Naive B cell (primary cell): ENCODE results near the gene ZC3H12C. TPM values are rescaled to one million over a fixed set of nuclear protein-coding genes. Genes with fewer than 3 reads are reported as not detected.

Experiments
- ATAC-seq, 2 donors: fragments of 150-1000 bp; cut with Tn5 transposase; 2 replicates each; pipeline ENCODE4 v1.10.0; 2021; ENCODE audit warnings: low read depth in 2 of 2, mild to moderate bottlenecking in 2 of 2, moderate library complexity in 2 of 2
- DNase-seq: peaks from one replicate; pipeline ENCODE4 v3.0.0; 2022
- H3K27ac Mint-ChIP-seq, 6 donors: one replicate each; pipeline ENCODE4 v1.8.0; 2020 to 2022; ENCODE audit warnings: mild to moderate bottlenecking in 6 of 6, mixed read lengths in 6 of 6, moderate library complexity in 5 of 6, inconsistent platforms in 2 of 6
- H3K27me3 Mint-ChIP-seq, 3 donors: one replicate each; pipeline ENCODE4 v1.8.0; 2021 to 2022; ENCODE audit warnings: mixed read lengths in 3 of 3, mild to moderate bottlenecking in 1 of 3
- H3K36me3 Mint-ChIP-seq, 2 donors: one replicate each; pipeline ENCODE4 v1.8.0; 2020 to 2022; ENCODE audit warnings: mixed read lengths in 2 of 2, inconsistent platforms in 1 of 2, mild to moderate bottlenecking in 1 of 2
- H3K4me1 Mint-ChIP-seq, 3 donors: one replicate each; pipeline ENCODE4 v1.8.0; 2020 to 2022; ENCODE audit warnings: mixed read lengths in 3 of 3, inconsistent platforms in 1 of 3, mild to moderate bottlenecking in 1 of 3, moderate library complexity in 1 of 3
- H3K4me3 Mint-ChIP-seq, 8 donors: one replicate each; pipeline ENCODE4 v1.8.0; 2020 to 2022; ENCODE audit warnings: mild to moderate bottlenecking in 8 of 8, mixed read lengths in 8 of 8, moderate library complexity in 8 of 8, inconsistent platforms in 2 of 8
- H3K9me3 Mint-ChIP-seq, 7 donors: one replicate each; pipeline ENCODE4 v1.8.0; 2020 to 2022; ENCODE audit warnings: mixed read lengths in 7 of 7, mild to moderate bottlenecking in 5 of 7, inconsistent platforms in 2 of 7, moderate library complexity in 1 of 7
- polyA plus RNA-seq, 6 donors: library from polyadenylated mRNA; unstranded; fragments of 300-500 nt; fragmentation: Illumina TruSeq; gene quantifications; one replicate each; pipeline ENCODE4 v1.2.3, GENCODE V29; 2021; ENCODE audit warnings: low read depth in 6 of 6

ZC3H12C gene
- polyA plus RNA-seq, 6 donors from 2014 or later, result 0.08 TPM; not detected in 5

DNA sequence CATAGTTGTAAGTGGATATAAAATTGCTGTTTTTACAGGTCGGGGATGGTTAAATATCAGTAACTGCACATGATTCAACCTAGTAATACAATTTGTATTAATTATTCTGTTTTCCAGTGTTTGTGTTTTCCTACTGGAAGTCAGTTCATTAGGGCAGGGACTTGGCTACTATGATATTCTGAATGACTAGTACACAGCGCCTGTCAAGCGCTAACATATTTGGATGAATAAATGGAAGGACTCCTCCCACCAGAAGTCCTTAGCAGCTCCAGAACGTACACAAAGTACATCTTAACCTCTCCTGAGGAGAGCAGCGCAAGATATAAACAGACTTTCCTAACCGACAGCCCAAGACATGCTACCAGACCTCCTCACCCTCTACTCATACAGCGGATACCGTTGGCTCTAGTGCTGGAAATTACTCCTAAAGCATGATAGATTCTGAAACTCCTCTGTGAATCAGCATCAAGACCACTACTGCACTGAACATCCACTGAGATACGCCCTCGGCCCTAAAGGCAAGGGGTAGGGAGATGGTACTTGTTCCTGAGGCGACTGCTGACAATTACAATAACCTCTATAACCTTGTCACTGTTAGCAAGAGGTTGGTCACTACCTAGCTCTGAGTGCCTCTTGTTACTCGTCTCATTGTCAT, 124.2 kb downstream of the ZC3H12C start:
- Mint-ChIP-seq H3K9me3 (peaks cover 0 to 3% (median 0%) of the 10 kb centered on the region in 7 donors), H3K4me1 (peaks cover 0 to 3% (median 0%) of the 10 kb centered on the region in 3 donors), H3K36me3 (peaks cover 0 to 5% of the 10 kb centered on the region in 2 donors), H3K27ac (no peak overlapping the region), H3K4me3 (no peak overlapping the region), H3K27me3 (no peaks in the 10 kb centered on the region)
- DNase-seq, result no peak
- no peak for ATAC-seq

DNA sequence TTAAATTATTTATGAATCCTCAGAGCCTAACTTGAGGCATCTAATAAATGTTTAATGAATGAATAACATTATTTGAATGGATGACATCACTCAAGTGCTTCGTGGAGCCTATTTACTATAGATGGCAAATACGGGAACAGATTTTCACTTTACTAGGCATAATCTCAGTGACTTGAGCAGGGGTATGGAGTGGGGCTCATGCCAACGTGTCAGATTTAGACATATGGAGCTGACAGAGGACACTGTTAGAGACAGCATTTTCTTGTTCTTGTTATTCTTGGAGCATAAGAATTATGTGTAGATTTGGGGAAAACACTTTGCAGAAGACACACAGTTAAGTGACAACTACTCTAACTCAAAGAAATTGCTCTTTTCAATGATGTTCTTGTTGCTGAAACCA, 124.7 kb downstream of the ZC3H12C start:
- Mint-ChIP-seq H3K36me3 (peaks cover 0 to 5% of the 10 kb centered on the region in 2 donors), H3K4me3 (no peak overlapping the region), H3K27ac (no peak overlapping the region), H3K9me3 (peaks cover 0 to 3% (median 0%) of the 10 kb centered on the region in 7 donors), H3K4me1 (peaks cover 0 to 3% (median 0%) of the 10 kb centered on the region in 3 donors), H3K27me3 (no peaks in the 10 kb centered on the region)
- DNase-seq (no peak), ATAC-seq (no peak)

DNA sequence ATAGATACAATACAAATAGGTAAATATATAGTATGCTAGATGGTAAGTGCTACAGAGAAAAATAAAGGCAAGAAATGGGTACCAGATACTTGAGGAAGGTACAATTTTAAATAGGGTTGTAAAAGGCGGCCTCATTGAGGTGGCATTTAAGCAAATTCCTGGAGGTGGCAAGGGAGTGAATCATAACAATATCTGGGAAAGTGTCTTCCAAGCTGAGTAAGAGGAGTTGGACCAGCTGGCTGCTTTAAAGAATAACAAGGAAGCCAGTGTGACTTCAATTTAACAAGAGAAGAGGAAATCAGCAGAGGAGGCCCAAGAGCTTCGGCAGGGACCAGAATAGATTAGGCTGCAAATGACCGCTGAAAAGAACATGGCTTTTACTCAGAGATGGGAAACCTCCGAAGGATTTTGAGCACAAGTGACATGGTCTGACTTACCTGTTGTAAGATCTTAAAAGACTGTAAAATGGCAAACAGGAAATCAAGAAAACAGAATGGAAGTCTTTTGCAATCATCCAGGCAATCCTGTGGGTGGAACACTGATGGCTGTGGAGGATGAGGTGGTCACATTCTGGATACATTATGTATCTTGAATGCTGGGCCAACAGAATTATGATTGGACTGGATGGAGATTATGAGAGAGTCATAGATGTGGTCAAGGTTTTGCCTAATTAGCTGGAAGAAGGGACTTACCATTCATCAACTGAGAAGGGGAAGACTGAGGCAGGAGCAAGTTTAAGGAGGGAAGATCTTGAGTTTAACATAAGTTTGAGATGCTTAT, 126.0 kb downstream of the ZC3H12C start:
- ATAC-seq, result no peak
- peaks cover 0 to 3% (median 0%) of the 10 kb centered on the region in 7 donors for H3K9me3 Mint-ChIP-seq
- DNase-seq, result no peak
- H3K4me3 Mint-ChIP-seq, result no peak overlapping the region
- H3K4me1 Mint-ChIP-seq, result peaks cover 0 to 3% (median 0%) of the 10 kb centered on the region in 3 donors
- no peak overlapping the region for H3K27ac Mint-ChIP-seq
- no peaks in the 10 kb centered on the region for H3K27me3 Mint-ChIP-seq
- peaks cover 0 to 5% of the 10 kb centered on the region in 2 donors for H3K36me3 Mint-ChIP-seq

Other genes starting within 250 kb of the ZC3H12C start
- 10 to 100 TPM in 3 of 6 donors, 1 to 10 TPM in 3; 4.1 to 13.7 (median 8.9) TPM for gene RDX, start 203.2 kb downstream of the ZC3H12C start, polyA plus RNA-seq